Right lobe of liver (tissue), 4 donors: ENCODE results near the gene USP6NL.

Source experiments
- POLR2A ChIP-seq: fragments of 450-650 bp; IDR thresholded peaks from one replicate; pipeline ENCODE4 v1.6.1; 2017; ENCODE audit warnings: antibody characterized with exemption, mild to moderate bottlenecking
- TF ChIP-seq, protein P1 (sequence below), 4 donors: fragments of 200-600 bp in 3 of 4; fragments of 450-650 bp in 1 of 4; IDR thresholded peaks; one replicate each; pipeline versions ENCODE4 v1.5.1 to v1.8.0; 2016 to 2022; ENCODE audit warnings: antibody characterized with exemption in 4 of 4, mild to moderate bottlenecking in 2 of 4
- donor health status: DM: no; HTN: no; CAD: no.
- donor health status: DM: no; HTN: no; CAD: no.
- donor health status: DM: no; HTN: yes; CAD: no.

DNA sequence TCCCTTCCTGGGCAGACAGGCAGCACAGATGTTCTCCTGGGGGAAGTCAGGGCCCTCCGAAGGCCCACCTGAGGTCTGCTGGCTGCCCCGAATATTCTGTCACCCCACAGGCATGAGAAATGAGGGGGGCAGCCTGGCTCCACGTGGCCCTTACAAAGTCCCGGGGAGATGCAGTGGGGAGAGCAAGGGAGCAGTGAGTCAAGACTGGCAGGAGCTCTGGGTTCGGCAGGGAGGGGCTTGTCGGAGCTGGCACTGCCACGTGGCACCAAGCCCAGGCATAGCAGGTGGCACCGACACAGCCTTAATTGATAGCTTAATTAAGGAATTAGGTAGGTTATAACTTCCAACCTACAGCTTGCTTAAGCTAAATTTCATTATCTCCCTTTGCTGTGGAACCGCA, 163.9 kb downstream of the USP6NL start:
- no peak for TF ChIP-seq POLR2A
- TF ChIP-seq, protein P1, sequence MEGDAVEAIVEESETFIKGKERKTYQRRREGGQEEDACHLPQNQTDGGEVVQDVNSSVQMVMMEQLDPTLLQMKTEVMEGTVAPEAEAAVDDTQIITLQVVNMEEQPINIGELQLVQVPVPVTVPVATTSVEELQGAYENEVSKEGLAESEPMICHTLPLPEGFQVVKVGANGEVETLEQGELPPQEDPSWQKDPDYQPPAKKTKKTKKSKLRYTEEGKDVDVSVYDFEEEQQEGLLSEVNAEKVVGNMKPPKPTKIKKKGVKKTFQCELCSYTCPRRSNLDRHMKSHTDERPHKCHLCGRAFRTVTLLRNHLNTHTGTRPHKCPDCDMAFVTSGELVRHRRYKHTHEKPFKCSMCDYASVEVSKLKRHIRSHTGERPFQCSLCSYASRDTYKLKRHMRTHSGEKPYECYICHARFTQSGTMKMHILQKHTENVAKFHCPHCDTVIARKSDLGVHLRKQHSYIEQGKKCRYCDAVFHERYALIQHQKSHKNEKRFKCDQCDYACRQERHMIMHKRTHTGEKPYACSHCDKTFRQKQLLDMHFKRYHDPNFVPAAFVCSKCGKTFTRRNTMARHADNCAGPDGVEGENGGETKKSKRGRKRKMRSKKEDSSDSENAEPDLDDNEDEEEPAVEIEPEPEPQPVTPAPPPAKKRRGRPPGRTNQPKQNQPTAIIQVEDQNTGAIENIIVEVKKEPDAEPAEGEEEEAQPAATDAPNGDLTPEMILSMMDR (IDR thresholded peaks at IDR 0.05), result no peak
